GM12878 (cell line): ENCODE data around the gene TMC5. TPM values are rescaled to one million over a fixed set of nuclear protein-coding genes. Genes with fewer than 3 reads are reported as not detected.
"Not testable (repeated sequence)": the region's sequence is repeated elsewhere in the genome, so short reads cannot be mapped to it uniquely, and the experiment has no call there.

Experiments used
- ATAC-seq: fragments of 200-7000 bp; cut with Tn5 transposase; 3 replicates; pipeline ENCODE4 v1.9.1; 2020; ENCODE audit warnings: mild to moderate bottlenecking, moderate library complexity
- BruUV-seq: library from RNA; stranded (reverse); fragments of 400-500 nt; replicated peaks from 2 replicates; lab custom pipeline; 2021; lab: Mats Ljungman, UMichigan
- CTCF ChIA-PET: fragments of 300-600 bp; sonication (Branson Sonifier 250); formaldehyde crosslinking; extraction: SDS; loops from one replicate; lab custom pipeline; 2021; ENCODE audit warnings: inconsistent platforms; lab: Yijun Ruan, JAX
- POLR2A ChIA-PET: fragments of 350-600 bp; formaldehyde crosslinking; extraction: SDS; loops from one replicate; lab custom pipeline; 2021; ENCODE audit warnings: inconsistent platforms; lab: Charles Lee
- RAD21 ChIA-PET: fragments of 300-600 bp; sonication (Branson Sonifier 250); formaldehyde crosslinking; loops from one replicate; lab custom pipeline; 2023; ENCODE audit warnings: antibody characterized with exemption; ENCODE audit not compliant: unreplicated experiment; lab: Charles Lee
- SMC1A ChIA-PET: fragments of 300-600 bp; sonication (Branson Sonifier 250); formaldehyde crosslinking; loops from one replicate; lab custom pipeline; 2023; ENCODE audit not compliant: unreplicated experiment, uncharacterized antibody; lab: Charles Lee
- DNase-seq: peaks from one replicate; pipeline ENCODE4 v3.0.0-alpha.2; 2011; ENCODE audit warnings: low read depth, low spot score
- FAIRE-seq: peaks from 3 replicates; lab custom pipeline; 2011; peaks lifted over from hg19 to GRCh38; lab: Jason Lieb, UNC
- H2AFZ ChIP-seq: 2 replicates; pipeline ENCODE4 v1.6.0; 2011; ENCODE audit warnings: low read depth, low read length, control low read depth; ENCODE audit not compliant: control insufficient read depth
- H3K27ac ChIP-seq: 2 replicates; pipeline ENCODE4 v1.5.1; 2011; ENCODE audit warnings: control low read depth; ENCODE audit not compliant: control insufficient read depth, insufficient read depth
- H3K27me3 ChIP-seq, 2 experiments: replicated peaks in 1 of 2; 2 replicates each; pipeline versions ENCODE4 v1.6.0 to v1.6.1; 2011; ENCODE audit warnings: low read length in 1 of 2; ENCODE audit not compliant: control insufficient read depth in 2 of 2, insufficient read depth in 2 of 2
- H3K36me3 ChIP-seq, 2 experiments: 2 replicates each; pipeline ENCODE4 v1.5.1; 2011; ENCODE audit warnings: low read length in 1 of 2; ENCODE audit not compliant: control insufficient read depth in 2 of 2, insufficient read depth in 2 of 2
- H3K4me1 ChIP-seq: 2 replicates; pipeline ENCODE4 v1.6.1; 2011; ENCODE audit warnings: mild to moderate bottlenecking, low read length, moderate library complexity, mixed read lengths; ENCODE audit not compliant: control insufficient read depth, insufficient read depth
- H3K4me2 ChIP-seq: 2 replicates; pipeline ENCODE4 v1.6.0; 2011; ENCODE audit warnings: control low read depth; ENCODE audit not compliant: control insufficient read depth, insufficient read depth
- H3K4me3 ChIP-seq: fragments of 200-600 bp; sonication (generic); 2 replicates; pipeline ENCODE4 v1.5.1; 2016
- H3K79me2 ChIP-seq: 2 replicates; pipeline ENCODE4 v1.6.0; 2011; ENCODE audit warnings: low read length; ENCODE audit not compliant: control insufficient read depth, insufficient read depth
- H3K9ac ChIP-seq: 2 replicates; pipeline ENCODE4 v1.8.0; 2011; ENCODE audit warnings: low read length, control low read depth, mixed read lengths; ENCODE audit not compliant: control insufficient read depth, insufficient read depth
- H3K9me3 ChIP-seq: replicated peaks from 3 replicates; pipeline ENCODE4 v1.5.1; 2011; ENCODE audit warnings: mild to moderate bottlenecking, low read length; ENCODE audit not compliant: control insufficient read depth, insufficient read depth
- H4K20me1 ChIP-seq: 2 replicates; pipeline ENCODE4 v1.6.0; 2011; ENCODE audit not compliant: control insufficient read depth, insufficient read depth
- E4F1 ChIP-seq: fragments of 450-650 bp; IDR thresholded peaks from 2 replicates; pipeline ENCODE4 v1.6.1; 2018; ENCODE audit warnings: borderline replicate concordance, mild to moderate bottlenecking; ENCODE audit not compliant: partially characterized antibody
- NFYB ChIP-seq: IDR thresholded peaks from 2 replicates; pipeline ENCODE4 v1.6.1; 2011; ENCODE audit warnings: low read depth, mild to moderate bottlenecking, low read length, improper control_type of control experiment, moderate library complexity; ENCODE audit not compliant: insufficient read depth
- RAD21 ChIP-seq: IDR thresholded peaks from 2 replicates; pipeline ENCODE4 v1.6.1; 2011; ENCODE audit warnings: mild to moderate bottlenecking, low read depth, low read length, moderate library complexity; ENCODE audit not compliant: insufficient read depth
- RBBP5 ChIP-seq: fragments of 200-600 bp; sonication (generic); conservative IDR thresholded peaks from 2 replicates; pipeline ENCODE4 v1.6.1; 2016
- TCF7 ChIP-seq: IDR thresholded peaks from 2 replicates; pipeline ENCODE4 v1.6.1; 2014; ENCODE audit warnings: antibody characterized with exemption, borderline replicate concordance
- WGBS: methylation state at CpG from one replicate; pipeline ENCODE4 v1.1.6; 2016; ENCODE audit warnings: low lambda C conversion rate; ENCODE audit not compliant: insufficient replicate concordance, insufficient coverage; ENCODE audit errors: missing lambda C conversion rate; 5-methylcytosine and 5-hydroxymethylcytosine counted together
- in situ Hi-C: fragments of 300-500 bp; cut with MboI; formaldehyde crosslinking; loops from 9 replicates; pipeline ENCODE4 v1.14.3; 2018; ENCODE audit warnings: mixed read lengths
- intact Hi-C: fragments of 100-400 bp; cut with micrococcal nuclease; formaldehyde crosslinking; loops from one replicate; pipeline ENCODE4 v1.14.2; 2022; ENCODE audit not compliant: unreplicated experiment
- polyA plus RNA-seq, 11 experiments: library from polyadenylated mRNA; depleted of rRNA in 4 of 11; unstranded in 6 of 11; stranded (reverse) in 5 of 11; fragments of >200 nt; fragmentation: Nextera tagmentation in 4 of 11; fragmentation: Illumina TruSeq in 1 of 11; extraction: Ambion mirVana in 4 of 11; extraction: Trizol in 1 of 11; gene quantifications; 1 replicate in 1 of 11; 2 replicates in 10 of 11; pipeline versions ENCODE4 v1.2.1 to v1.2.3, GENCODE V29; 2011 to 2016; ENCODE audit warnings: inconsistent platforms in 2 of 11, missing spikeins in 2 of 11, low read depth in 1 of 11
- total RNA-seq, 4 experiments: library from RNA; depleted of rRNA in 3 of 4; stranded (reverse); fragments of >200 nt in 3 of 4; fragmentation: Illumina TruSeq in 1 of 4; extraction: Trizol in 1 of 4; gene quantifications; 2 replicates each; pipeline versions ENCODE4 v1.2.1 to v1.2.3, GENCODE V29; 2013 to 2021
- TF ChIP-seq, protein P1 (sequence below): fragments of 150-350 bp; IDR thresholded peaks from 2 replicates; pipeline ENCODE4 v1.6.1; 2016; ENCODE audit warnings: low read depth, low read length

TMC5 gene
- total and polyA plus RNA-seq, 10 of the 15 experiments (the other 5 are each of a cell fraction or from before 2014, with no cell fraction given), result 0.01 to 0.10 (median 0.07) TPM; not detected in 5

- H3K4me3 ChIP-seq, H3K9me3 ChIP-seq, ATAC-seq, H3K9ac ChIP-seq, H3K27me3 ChIP-seq, H3K4me2 ChIP-seq, BruUV-seq, H3K27ac ChIP-seq, DNase-seq, POLR2A ChIA-PET, H2AFZ ChIP-seq, H3K4me1 ChIP-seq, FAIRE-seq, H3K36me3 ChIP-seq, in situ Hi-C loops, RAD21 ChIA-PET, H4K20me1 ChIP-seq, intact Hi-C loops, H3K79me2 ChIP-seq: not testable (repeated sequence)
- SMC1A ChIA-PET, result interaction anchor here (1.1 to 3.4 kb wide), 2 partner anchors 11 to 111 kb away, joined by 3 to 22 read pairs; no protein-coding TSS in a partner anchor
- CTCF ChIA-PET, result interaction anchor here (6.6 kb wide), 1 partner anchor 112 kb away, joined by 63 read pairs; no protein-coding TSS in a partner anchor
- WGBS, result 58% methylated on average over 6 of the region's 6 CpGs
- peak; percentile 43; the same call in 1 of the 2 replicates for TF ChIP-seq NFYB
These were observed 26.4 kb upstream of the TMC5 start for GRCh38 chr16:19391185-19391776.

DNA sequence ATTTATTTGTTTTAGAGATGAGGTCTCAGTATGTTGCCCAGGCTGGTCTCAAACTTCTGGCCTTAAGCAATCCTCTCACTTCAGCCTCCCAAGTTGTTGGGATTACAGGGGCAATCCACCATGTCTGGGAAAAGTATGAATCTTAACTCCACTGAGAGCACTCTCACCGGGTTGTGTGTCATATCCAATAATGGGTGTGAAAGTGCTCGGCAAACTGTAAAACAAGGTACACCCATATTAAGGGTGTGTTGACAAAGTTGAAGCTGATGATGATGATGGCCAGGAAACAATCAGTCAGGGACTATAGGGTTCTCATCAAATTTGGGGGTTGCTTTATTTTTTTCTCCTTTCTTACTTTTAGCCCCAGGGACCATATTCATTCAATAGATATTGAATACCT, 25.3 kb upstream of the TMC5 start:
- intact Hi-C loops, result no loop called here
- ChIA-PET RAD21 (no interaction called here), SMC1A (interaction anchor here (1.1 kb wide), 1 partner anchor 12 kb away, joined by 3 read pairs; no protein-coding TSS in a partner anchor), POLR2A (no interaction called here), CTCF (interaction anchor here (1.5 kb wide), 1 partner anchor 15 kb away, joined by 3 read pairs; no protein-coding TSS in a partner anchor)
- Histone ChIP-seq H3K27me3 (0 out of 4 replicates have a peak, but pooled peaks cover 0 to 2% of the 10 kb centered on the region in 2 experiments), H3K27ac (no peak overlapping the region), H3K79me2 (no peaks in the 10 kb centered on the region), H3K36me3 (no peaks in the 10 kb centered on the region), H3K9me3 (no peaks in the 10 kb centered on the region; the same call in 2 of the 3 replicates), H4K20me1 (no peaks in the 10 kb centered on the region), H3K4me3 (no peak overlapping the region), H3K9ac (no peak overlapping the region), H3K4me1 (no peaks in the 10 kb centered on the region), H3K4me2 (no peak overlapping the region), H2AFZ (no peak overlapping the region)
- in situ Hi-C loops, result no loop called here
- BruUV-seq, result no TSS peak
- FAIRE-seq, result no peak
- WGBS, result 5% methylated on average over 2 of the region's 2 CpGs
- no peak for ATAC-seq
- DNase-seq, result no peak
- TF ChIP-seq, protein P1, sequence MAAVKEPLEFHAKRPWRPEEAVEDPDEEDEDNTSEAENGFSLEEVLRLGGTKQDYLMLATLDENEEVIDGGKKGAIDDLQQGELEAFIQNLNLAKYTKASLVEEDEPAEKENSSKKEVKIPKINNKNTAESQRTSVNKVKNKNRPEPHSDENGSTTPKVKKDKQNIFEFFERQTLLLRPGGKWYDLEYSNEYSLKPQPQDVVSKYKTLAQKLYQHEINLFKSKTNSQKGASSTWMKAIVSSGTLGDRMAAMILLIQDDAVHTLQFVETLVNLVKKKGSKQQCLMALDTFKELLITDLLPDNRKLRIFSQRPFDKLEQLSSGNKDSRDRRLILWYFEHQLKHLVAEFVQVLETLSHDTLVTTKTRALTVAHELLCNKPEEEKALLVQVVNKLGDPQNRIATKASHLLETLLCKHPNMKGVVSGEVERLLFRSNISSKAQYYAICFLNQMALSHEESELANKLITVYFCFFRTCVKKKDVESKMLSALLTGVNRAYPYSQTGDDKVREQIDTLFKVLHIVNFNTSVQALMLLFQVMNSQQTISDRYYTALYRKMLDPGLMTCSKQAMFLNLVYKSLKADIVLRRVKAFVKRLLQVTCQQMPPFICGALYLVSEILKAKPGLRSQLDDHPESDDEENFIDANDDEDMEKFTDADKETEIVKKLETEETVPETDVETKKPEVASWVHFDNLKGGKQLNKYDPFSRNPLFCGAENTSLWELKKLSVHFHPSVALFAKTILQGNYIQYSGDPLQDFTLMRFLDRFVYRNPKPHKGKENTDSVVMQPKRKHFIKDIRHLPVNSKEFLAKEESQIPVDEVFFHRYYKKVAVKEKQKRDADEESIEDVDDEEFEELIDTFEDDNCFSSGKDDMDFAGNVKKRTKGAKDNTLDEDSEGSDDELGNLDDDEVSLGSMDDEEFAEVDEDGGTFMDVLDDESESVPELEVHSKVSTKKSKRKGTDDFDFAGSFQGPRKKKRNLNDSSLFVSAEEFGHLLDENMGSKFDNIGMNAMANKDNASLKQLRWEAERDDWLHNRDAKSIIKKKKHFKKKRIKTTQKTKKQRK, result no peak
- TF ChIP-seq E4F1 (no peak), TCF7 (no peak), RBBP5 (no peak), RAD21 (no peak)
